Fibroblast of peridontal ligament (primary cell): ENCODE results near the gene UBN2.

Experiments used
- DNase-seq: peaks from one replicate; pipeline ENCODE4 v3.0.0-alpha.2; 2010; ENCODE audit errors: extremely low read depth

UBN2 gene

DNA sequence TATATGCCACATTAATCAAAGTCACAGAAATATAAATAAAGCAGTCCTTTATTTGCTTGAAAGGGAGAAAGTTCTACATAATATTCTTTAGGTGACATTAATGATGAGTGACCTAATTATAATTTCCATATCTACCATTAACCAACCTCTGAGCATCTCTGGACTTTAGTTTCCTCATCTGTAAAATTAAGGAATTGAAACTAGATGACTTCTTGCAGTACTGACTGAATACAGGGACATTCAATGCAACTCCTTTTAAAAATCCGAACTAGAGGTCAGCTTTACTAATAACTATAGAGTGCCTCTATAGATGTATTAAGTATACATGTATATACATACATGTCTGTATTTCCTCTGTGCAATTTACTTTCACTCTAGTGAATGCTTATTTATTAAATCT is 114.0 kb downstream of the UBN2 start:
- DNase-seq: no peak

DNA sequence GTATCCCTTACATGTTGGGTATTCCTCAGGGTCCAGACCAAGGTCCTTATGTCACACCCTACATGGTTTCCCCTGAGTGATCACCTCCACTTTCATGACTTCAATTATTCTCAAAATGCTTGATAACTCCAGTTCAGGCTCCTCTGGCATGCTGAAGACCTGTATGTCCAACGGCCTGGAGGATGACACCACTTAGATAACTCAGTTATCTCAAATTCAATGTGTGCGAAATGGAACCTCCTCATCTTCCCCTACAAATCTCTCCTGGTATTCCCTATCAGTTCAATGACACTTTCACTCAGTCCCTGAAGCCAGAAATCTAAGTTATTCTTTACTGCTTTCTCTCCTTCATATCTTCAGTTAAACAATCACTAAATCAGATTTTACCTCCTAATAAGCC is 120.0 kb downstream of the UBN2 start:
- no peak for DNase-seq

DNA sequence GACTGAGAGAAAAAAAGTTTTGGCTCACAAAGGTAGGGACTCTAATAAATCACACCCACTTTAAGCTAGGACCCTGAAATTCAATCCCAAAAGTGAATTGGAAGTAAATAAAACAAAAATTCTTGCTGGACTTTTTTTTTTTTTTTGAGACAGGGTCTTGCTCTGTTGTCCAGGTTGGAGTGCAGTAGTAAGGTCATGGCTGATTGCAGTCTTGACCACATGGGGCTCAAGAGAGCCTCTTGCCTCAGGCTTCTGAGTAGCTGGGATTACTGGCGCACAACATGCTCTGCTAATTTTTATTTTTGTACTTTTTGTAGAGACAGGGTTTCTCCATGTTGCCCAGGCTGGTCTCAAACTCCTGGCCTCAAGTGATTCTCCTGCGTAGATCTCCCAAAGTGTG is 123.7 kb downstream of the UBN2 start:
- DNase-seq: no peak

DNA sequence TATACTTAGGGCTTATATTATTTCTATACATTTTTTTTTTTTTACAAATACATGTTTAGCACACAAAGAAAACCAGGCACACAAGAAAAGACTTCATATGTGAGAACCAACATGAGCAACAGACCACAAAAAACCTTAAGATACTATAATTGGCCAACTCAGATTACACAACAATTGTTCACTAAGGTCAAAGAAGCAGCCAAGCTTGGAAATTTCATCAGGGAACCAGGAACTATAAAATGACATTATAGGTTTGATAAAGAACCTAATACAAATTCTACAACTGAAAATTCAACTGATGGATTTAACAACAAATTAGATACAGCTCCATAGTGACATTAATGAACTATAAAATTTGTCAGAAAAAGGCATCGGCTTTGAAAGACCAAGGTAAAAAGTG is 124.3 kb downstream of the UBN2 start:
- DNase-seq: peak; percentile 40
